B cell (primary cell): ENCODE measurements around the gene CEP170. TPM values are rescaled to one million over a fixed set of nuclear protein-coding genes. Genes with fewer than 3 reads are reported as not detected.

ENCODE experiments used
- ATAC-seq: fragments of 200-7000 bp; cut with Tn5 transposase; one replicate; pipeline ENCODE4 v1.10.0; 2021; ENCODE audit warnings: low read depth, mild to moderate bottlenecking, moderate number of reproducible peaks, moderate library complexity
- CTCF ChIA-PET: fragments of 350-600 bp; sonication (Branson Sonifier 250); formaldehyde crosslinking; loops from one replicate; lab custom pipeline; 2021; ENCODE audit warnings: antibody characterized with exemption, inconsistent platforms; lab: Charles Lee
- POLR2A ChIA-PET: fragments of 350-600 bp; sonication (Branson Sonifier 250); formaldehyde crosslinking; loops from one replicate; lab custom pipeline; 2021; ENCODE audit warnings: antibody characterized with exemption; lab: Charles Lee
- DNase-seq: peaks from one replicate; pipeline ENCODE4 v3.0.0; 2013
- H2AFZ ChIP-seq: 2 replicates; pipeline ENCODE4 v1.6.1; 2012; ENCODE audit warnings: mild to moderate bottlenecking, low read depth, low read length; ENCODE audit not compliant: insufficient read depth, poor library complexity, severe bottlenecking
- H3K27ac ChIP-seq, 2 donors: 1 replicate in 1 of 2; 2 replicates in 1 of 2; pipeline ENCODE4 v1.5.1; 2012 to 2013; ENCODE audit warnings: low read length in 2 of 2, mild to moderate bottlenecking in 2 of 2, moderate library complexity in 1 of 2
- H3K27me3 ChIP-seq, 4 experiments: fragments of 200-600 bp in 1 of 4; sonication (generic) in 1 of 4; replicated peaks in 1 of 4; 1 replicate in 2 of 4; 2 replicates in 2 of 4; pipeline versions ENCODE4 v1.6.1 to v1.7.0; 2013 to 2016; ENCODE audit warnings: low read length in 3 of 4, mild to moderate bottlenecking in 2 of 4, mixed read lengths in 1 of 4, moderate library complexity in 1 of 4; ENCODE audit not compliant: insufficient read depth in 4 of 4, control insufficient read depth in 3 of 4; ENCODE audit errors: control extremely low read depth in 1 of 4
- H3K36me3 ChIP-seq, 2 experiments: replicated peaks in 1 of 2; 1 replicate in 1 of 2; 2 replicates in 1 of 2; pipeline versions ENCODE4 v1.6.1 to v1.7.1; 2013; ENCODE audit warnings: low read length in 1 of 2; ENCODE audit not compliant: insufficient read depth in 2 of 2, control insufficient read depth in 1 of 2; ENCODE audit errors: control extremely low read depth in 1 of 2, extremely low read depth in 1 of 2
- H3K4me1 ChIP-seq, 2 donors: fragments of 200-600 bp in 1 of 2; sonication (generic) in 1 of 2; 1 replicate in 1 of 2; 2 replicates in 1 of 2; pipeline versions ENCODE4 v1.5.1 to v1.6.1; 2013 to 2017; ENCODE audit warnings: low read length in 2 of 2; ENCODE audit not compliant: control insufficient read depth in 2 of 2, insufficient read depth in 2 of 2
- H3K4me2 ChIP-seq: replicated peaks from 2 replicates; pipeline ENCODE3; 2012; ENCODE audit warnings: mild to moderate bottlenecking, low read depth, low read length; ENCODE audit not compliant: poor library complexity, severe bottlenecking
- H3K4me3 ChIP-seq, 5 experiments: fragments of 200-600 bp in 1 of 5; sonication (generic) in 1 of 5; 1 replicate in 3 of 5; 2 replicates in 2 of 5; pipeline versions ENCODE4 v1.5.1 to v1.7.0; 2011 to 2016; ENCODE audit warnings: low read length in 4 of 5, mild to moderate bottlenecking in 4 of 5, low read depth in 2 of 5, control low read depth in 1 of 5, moderate library complexity in 1 of 5; ENCODE audit not compliant: insufficient read depth in 1 of 5; ENCODE audit errors: control extremely low read depth in 1 of 5, extremely low read depth in 1 of 5
- H3K79me2 ChIP-seq: fragments of 200-600 bp; sonication (generic); one replicate; pipeline ENCODE4 v1.6.0; 2016; ENCODE audit warnings: low read length; ENCODE audit not compliant: control insufficient read depth, insufficient read depth
- H3K9ac ChIP-seq: fragments of 200-600 bp; sonication (generic); 2 replicates; pipeline ENCODE4 v1.6.1; 2017; ENCODE audit warnings: mild to moderate bottlenecking, low read length, moderate library complexity
- H3K9me3 ChIP-seq, 3 donors: one replicate each; pipeline versions ENCODE4 v1.6.1 to v1.7.1; 2013; ENCODE audit warnings: low read length in 2 of 3; ENCODE audit not compliant: control insufficient read depth in 2 of 3, insufficient read depth in 1 of 3; ENCODE audit errors: control extremely low read depth in 1 of 3
- H4K20me1 ChIP-seq: 2 replicates; pipeline ENCODE4 v1.6.0; 2012; ENCODE audit warnings: mild to moderate bottlenecking, low read length; ENCODE audit not compliant: insufficient read depth, control insufficient read depth, poor library complexity, severe bottlenecking
- H3K27ac Mint-ChIP-seq: one replicate; pipeline ENCODE4 v1.8.0; 2021; ENCODE audit warnings: mixed read lengths
- H3K27me3 Mint-ChIP-seq: one replicate; pipeline ENCODE4 v1.8.0; 2021; ENCODE audit warnings: mixed read lengths
- H3K4me1 Mint-ChIP-seq: one replicate; pipeline ENCODE4 v1.8.0; 2021; ENCODE audit warnings: mixed read lengths
- H3K4me3 Mint-ChIP-seq: one replicate; pipeline ENCODE4 v1.8.0; 2021; ENCODE audit warnings: mixed read lengths
- H3K9me3 Mint-ChIP-seq: one replicate; pipeline ENCODE4 v1.8.0; 2022; ENCODE audit warnings: mixed read lengths; ENCODE audit not compliant: insufficient read depth
- CTCF ChIP-seq: fragments of 200-600 bp; IDR thresholded peaks from one replicate; pipeline ENCODE4 v1.8.0; 2022; ENCODE audit warnings: antibody characterized with exemption, mild to moderate bottlenecking
- EZH2 ChIP-seq: IDR thresholded peaks from 2 replicates; pipeline ENCODE4 v1.6.1; 2012; ENCODE audit warnings: borderline replicate concordance, low read depth, mild to moderate bottlenecking, moderate library complexity, low read length; ENCODE audit not compliant: insufficient read depth, poor library complexity, severe bottlenecking
- WGBS: methylation state at CpG from one replicate; pipeline ENCODE4 v1.1.5; 2013; ENCODE audit warnings: missing lambda C conversion rate; ENCODE audit not compliant: insufficient coverage; 5-methylcytosine and 5-hydroxymethylcytosine counted together
- intact Hi-C: fragments of 100-400 bp; cut with micrococcal nuclease; formaldehyde crosslinking; loops from one replicate; pipeline ENCODE4 v1.10.0; 2022
- polyA plus RNA-seq: library from polyadenylated mRNA; depleted of rRNA; stranded (reverse); fragments of >200 nt; gene quantifications from 2 replicates; pipeline ENCODE4 v1.2.3, GENCODE V29; 2012
- total RNA-seq, 2 donors: library from RNA; stranded (reverse); fragments of 120-200 nt in 1 of 2; gene quantifications; 1 replicate in 1 of 2; 2 replicates in 1 of 2; pipeline versions ENCODE4 v1.2.3 to v1.2.4, GENCODE V29; 2013 to 2022

CEP170 gene
- total and polyA plus RNA-seq, 2 donors (not counting 1 experiment from before 2014, with no cell fraction given) = 27.3 to 145 TPM

DNA sequence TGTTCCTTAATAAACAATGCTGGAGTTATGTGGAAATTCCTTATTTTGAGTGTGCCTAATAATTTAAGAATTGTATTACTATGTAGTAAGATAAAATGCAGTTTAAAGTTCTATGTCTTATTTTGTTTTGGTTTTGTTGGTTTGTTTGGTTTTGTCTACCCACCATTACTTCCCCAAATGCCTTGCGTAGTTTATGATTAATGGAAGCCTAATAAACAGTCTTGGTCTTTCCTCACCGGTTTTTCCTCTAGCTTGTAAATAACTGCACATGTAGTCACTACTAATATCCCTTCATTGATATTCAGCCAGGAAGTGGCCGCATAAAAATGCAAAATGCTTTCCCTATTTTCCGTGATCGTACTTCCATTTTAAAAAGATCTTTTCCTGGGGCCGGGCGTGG is 3.6 kb upstream of the CEP170 start:
- POLR2A ChIA-PET = no interaction called here
- TF ChIP-seq EZH2 (no peak), CTCF (no peak)
- peaks cover 24% of the 10 kb centered on the region for H3K4me1 Mint-ChIP-seq
- H3K4me1 ChIP-seq = peaks cover 11 to 12% of the 10 kb centered on the region in 2 donors
- no peak overlapping the region for H3K27ac ChIP-seq
- H4K20me1 ChIP-seq = no peaks in the 10 kb centered on the region
- no peaks in the 10 kb centered on the region for H3K27me3 Mint-ChIP-seq
- H3K27me3 ChIP-seq = no peaks in the 10 kb centered on the region
- H3K4me2 ChIP-seq = no peak overlapping the region
- H2AFZ ChIP-seq = no peak overlapping the region
- H3K9me3 Mint-ChIP-seq = no peaks in the 10 kb centered on the region
- no peak overlapping the region for H3K27ac Mint-ChIP-seq
- H3K9ac ChIP-seq = no peak overlapping the region
- intact Hi-C loops = loop anchor here (10.0 kb wide), 2 partner anchors 1414 to 1724 kb away; partner anchors contain the start of genes EXO1 and KMO
- CTCF ChIA-PET = no interaction called here
- H3K36me3 ChIP-seq = peaks cover 0 to 4% of the 10 kb centered on the region in 2 experiments
- ATAC-seq (no peak), DNase-seq (no peak)
- H3K9me3 ChIP-seq = no peaks in the 10 kb centered on the region
- H3K79me2 ChIP-seq = peaks cover 79% of the 10 kb centered on the region
- 93% methylated on average over 6 of the region's 7 CpGs for WGBS
- H3K4me3 Mint-ChIP-seq = no peak overlapping the region
- H3K4me3 ChIP-seq = no peak overlapping the region

GRCh38 chr1:243257189-243257588 is 2.1 kb upstream of the CEP170 start:
- Histone ChIP-seq H3K27me3 (no peaks in the 10 kb centered on the region), H3K79me2 (peaks cover 79% of the 10 kb centered on the region), H2AFZ (no peak overlapping the region), H3K36me3 (peaks cover 0 to 4% of the 10 kb centered on the region in 2 experiments), H4K20me1 (no peaks in the 10 kb centered on the region), H3K27ac (no peak overlapping the region), H3K9ac (no peak overlapping the region), H3K4me3 (no peak overlapping the region), H3K4me2 (peak overlapping the region; percentile 1), H3K9me3 (no peaks in the 10 kb centered on the region), H3K4me1 (peaks cover 19 to 23% of the 10 kb centered on the region in 2 donors)
- TF ChIP-seq CTCF (no peak), EZH2 (no peak)
- Mint-ChIP-seq H3K27ac (no peak overlapping the region), H3K4me1 (peaks cover 34% of the 10 kb centered on the region), H3K9me3 (no peaks in the 10 kb centered on the region), H3K27me3 (no peaks in the 10 kb centered on the region), H3K4me3 (peak overlapping the region; percentile 60)
- intact Hi-C loops = loop anchor here (10.0 kb wide), 2 partner anchors 1412 to 1722 kb away; partner anchors contain the start of genes EXO1 and KMO
- no peak for DNase-seq
- CTCF ChIA-PET = interaction anchor here (1.0 to 1.3 kb wide), 2 partner anchors 13 to 56 kb away, joined by 4 read pairs; no protein-coding TSS in a partner anchor
- no CpG with 5 or more reads among the region's 1 CpG for WGBS
- POLR2A ChIA-PET = interaction anchor here (0.5 kb wide), 1 partner anchor 791 kb away, joined by 5 read pairs; no protein-coding TSS in a partner anchor
- no peak for ATAC-seq
